GM19452 (cell line): Measurements from ENCODE around the gene FRAT2.

Experiments
- ATAC-seq: cut with Tn5 transposase; IDR thresholded peaks from one replicate; pipeline ENCODE4 v1.9.1; 2021; ENCODE audit not compliant: unreplicated experiment

FRAT2 gene

GRCh38 chr10:97327348-97328294 is 6.9 kb downstream of the FRAT2 start:
- no peak for ATAC-seq

- ATAC-seq = no peak
Observed at GRCh38 chr10:97325754-97326153, 8.8 kb downstream of the FRAT2 start.

GRCh38 chr10:97323501-97323900 is 11.0 kb downstream of the FRAT2 start:
- ATAC-seq = no peak

- ATAC-seq = no peak
Observed at GRCh38 chr10:97321804-97322190, 12.7 kb downstream of the FRAT2 start.

GRCh38 chr10:97321032-97321803 is 13.3 kb downstream of the FRAT2 start:
- no peak for ATAC-seq

- ATAC-seq = no peak
Observed at GRCh38 chr10:97320480-97321031, 14.0 kb downstream of the FRAT2 start.

- peak; percentile 34 for ATAC-seq
Observed at GRCh38 chr10:97319671-97320479, 14.7 kb downstream of the FRAT2 start.

- ATAC-seq = peak; percentile 66
Observed at GRCh38 chr10:97318772-97319651, 15.5 kb downstream of the FRAT2 start, which contains the start of gene FRAT1. Gene FRAT1, plus strand, starts transcription at chr10:97319271. Its CDS starts 183 bp downstream, at chr10:97319454.

- ATAC-seq = no peak
Observed at GRCh38 chr10:97314671-97315070, 19.9 kb downstream of the FRAT2 start.

- ATAC-seq = no peak
Observed at GRCh38 chr10:97312897-97313296, 21.6 kb downstream of the FRAT2 start.

- ATAC-seq = no peak
Observed at GRCh38 chr10:97311111-97311626, 23.4 kb downstream of the FRAT2 start.

- no peak for ATAC-seq
Observed at GRCh38 chr10:97307866-97308780, 26.4 kb downstream of the FRAT2 start.

GRCh38 chr10:97307441-97307840 is 27.1 kb downstream of the FRAT2 start:
- no peak for ATAC-seq

- no peak for ATAC-seq
Observed at GRCh38 chr10:97302088-97302791, 32.3 kb downstream of the FRAT2 start.

GRCh38 chr10:97300980-97301379 is 33.5 kb downstream of the FRAT2 start:
- no peak for ATAC-seq

- ATAC-seq = no peak
Observed at GRCh38 chr10:97298223-97298571, 36.3 kb downstream of the FRAT2 start.

- no peak for ATAC-seq
Observed at GRCh38 chr10:97297556-97298222, 36.8 kb downstream of the FRAT2 start.

GRCh38 chr10:97292862-97293198 is 41.7 kb downstream of the FRAT2 start:
- ATAC-seq = no peak
